Measurements from ENCODE around the gene AARS2.

- TF ChIP-seq CTCF (IDR thresholded peaks at IDR 0.05; ENCODE audit: low read depth, low read length, poor library complexity, severe bottlenecking) = no peak
- TF ChIP-seq EZH2phosphoT487 (IDR thresholded peaks at IDR 0.05; ENCODE audit: borderline replicate concordance, low read length) = no peak
Measured at GRCh38 chr6:44271914-44272313, 41.2 kb downstream of the AARS2 start.
